H1 (cell line): ENCODE data around the gene NUTM2B. TPM values are rescaled to one million over a fixed set of nuclear protein-coding genes. Genes with fewer than 3 reads are reported as not detected.
"Not testable (repeated sequence)": the region's sequence is repeated elsewhere in the genome, so short reads cannot be mapped to it uniquely, and the experiment has no call there.

Experiments used
- CTCF ChIA-PET: fragments of 300-600 bp; sonication (Branson Sonifier 250); formaldehyde crosslinking; loops from one replicate; lab custom pipeline; 2021; ENCODE audit not compliant: partially characterized antibody; lab: Charles Lee
- POLR2A ChIA-PET: fragments of 300-600 bp; sonication (Branson Sonifier 250); formaldehyde crosslinking; loops from one replicate; lab custom pipeline; 2021; ENCODE audit warnings: inconsistent platforms; ENCODE audit not compliant: partially characterized antibody; lab: Charles Lee
- DNase-seq, 2 experiments: peaks; one replicate each; pipeline versions ENCODE4 v3.0.0 to v3.0.0-alpha.2; 2010 to 2022; ENCODE audit warnings: low spot score in 2 of 2, low read depth in 1 of 2, mixed read lengths in 1 of 2
- FAIRE-seq: peaks from 2 replicates; lab custom pipeline; 2011; peaks lifted over from hg19 to GRCh38; lab: Jason Lieb, UNC
- H2AFZ ChIP-seq: 2 replicates; pipeline ENCODE4 v1.8.1; 2012; ENCODE audit warnings: low read length, inconsistent platforms
- H2AK5ac ChIP-seq: 2 replicates; pipeline ENCODE4 v1.6.1; 2013; ENCODE audit warnings: low read depth, low read length
- H2BK120ac ChIP-seq: replicated peaks from 2 replicates; pipeline ENCODE3; 2013; ENCODE audit warnings: low read depth, low read length, inconsistent platforms
- H2BK12ac ChIP-seq: 2 replicates; pipeline ENCODE4 v1.6.1; 2013; ENCODE audit warnings: low read depth, low read length
- H2BK15ac ChIP-seq: 2 replicates; pipeline ENCODE4 v1.6.1; 2013; ENCODE audit warnings: low read length
- H2BK20ac ChIP-seq: 2 replicates; pipeline ENCODE4 v1.6.1; 2013; ENCODE audit warnings: low read length
- H2BK5ac ChIP-seq: 2 replicates; pipeline ENCODE4 v1.6.1; 2013; ENCODE audit warnings: low read depth, low read length
- H3K14ac ChIP-seq: 2 replicates; pipeline ENCODE4 v1.6.1; 2013; ENCODE audit warnings: inconsistent platforms; ENCODE audit not compliant: insufficient read length
- H3K18ac ChIP-seq: 2 replicates; pipeline ENCODE4 v1.6.1; 2013; ENCODE audit warnings: low read length; ENCODE audit errors: extremely low read depth
- H3K23ac ChIP-seq: 2 replicates; pipeline ENCODE4 v1.6.1; 2013; ENCODE audit warnings: inconsistent platforms; ENCODE audit not compliant: insufficient read length
- H3K23me2 ChIP-seq: 2 replicates; pipeline ENCODE4 v1.6.1; 2013; ENCODE audit warnings: low read depth, low read length
- H3K27ac ChIP-seq: 2 replicates; pipeline ENCODE4 v1.6.1; 2011; ENCODE audit warnings: low read depth, low read length, inconsistent platforms
- H3K27me3 ChIP-seq, 4 experiments: replicated peaks in 1 of 4; 1 replicate in 1 of 4; 2 replicates in 3 of 4; pipeline versions ENCODE4 v1.6.1 to v1.8.1; 2011 to 2013; ENCODE audit warnings: low read length in 3 of 4, mild to moderate bottlenecking in 3 of 4, inconsistent platforms in 2 of 4, mixed read lengths in 2 of 4, moderate library complexity in 1 of 4; ENCODE audit not compliant: control insufficient read depth in 3 of 4, insufficient read depth in 3 of 4; ENCODE audit errors: extremely low read depth in 1 of 4
- H3K36me3 ChIP-seq, 4 experiments: 2 replicates each; pipeline versions ENCODE4 v1.6.1 to v1.8.1; 2011 to 2013; ENCODE audit warnings: mild to moderate bottlenecking in 4 of 4, low read length in 3 of 4, moderate library complexity in 2 of 4, control low read depth in 1 of 4, inconsistent platforms in 1 of 4; ENCODE audit not compliant: insufficient read depth in 4 of 4, control insufficient read depth in 2 of 4
- H3K4ac ChIP-seq: replicated peaks from 2 replicates; pipeline ENCODE3; 2013; ENCODE audit warnings: low read length, low read depth, mixed read lengths, inconsistent platforms; ENCODE audit not compliant: insufficient read length
- H3K4me1 ChIP-seq, 4 experiments: replicated peaks in 1 of 4; 1 replicate in 1 of 4; 2 replicates in 3 of 4; pipeline versions ENCODE4 v1.6.1 to v1.8.1; 2011 to 2013; ENCODE audit warnings: low read length in 3 of 4, inconsistent platforms in 2 of 4, mixed read lengths in 1 of 4; ENCODE audit not compliant: insufficient read depth in 4 of 4, control insufficient read depth in 3 of 4
- H3K4me2 ChIP-seq, 2 experiments: 2 replicates each; pipeline versions ENCODE4 v1.6.1 to v1.8.1; 2011 to 2013; ENCODE audit warnings: low read depth in 2 of 2, low read length in 2 of 2, control low read depth in 1 of 2, inconsistent platforms in 1 of 2, mild to moderate bottlenecking in 1 of 2; ENCODE audit not compliant: insufficient read depth in 1 of 2
- H3K4me3 ChIP-seq, 4 experiments: fragments of 200-600, 300-600 bp in 1 of 4; sonication (generic), shearing (Covaris generic), sonication (Bioruptor Twin) in 1 of 4; 2 replicates each; pipeline versions ENCODE4 v1.5.1 to v1.8.1; 2011 to 2016; ENCODE audit warnings: low read length in 4 of 4, low read depth in 3 of 4, control low read depth in 2 of 4, inconsistent platforms in 2 of 4, mild to moderate bottlenecking in 2 of 4, mixed read lengths in 1 of 4, moderate library complexity in 1 of 4; ENCODE audit not compliant: insufficient read depth in 2 of 4; ENCODE audit errors: extremely low read depth in 1 of 4
- H3K56ac ChIP-seq: replicated peaks from 2 replicates; pipeline ENCODE3; 2013; ENCODE audit warnings: low read depth, mild to moderate bottlenecking, mixed read lengths, low read length, inconsistent platforms; ENCODE audit not compliant: insufficient read length
- H3K79me1 ChIP-seq: 2 replicates; pipeline ENCODE4 v1.6.1; 2013; ENCODE audit warnings: low read depth, low read length, control low read depth
- H3K79me2 ChIP-seq, 2 experiments: 2 replicates each; pipeline versions ENCODE4 v1.6.1 to v1.8.1; 2012 to 2013; ENCODE audit warnings: low read length in 2 of 2, mild to moderate bottlenecking in 2 of 2, inconsistent platforms in 1 of 2; ENCODE audit not compliant: insufficient read depth in 2 of 2, control insufficient read depth in 1 of 2
- H3K9ac ChIP-seq, 4 experiments: replicated peaks in 1 of 4; 1 replicate in 1 of 4; 2 replicates in 3 of 4; pipeline versions ENCODE4 v1.6.1 to v1.8.1; 2011 to 2013; ENCODE audit warnings: low read depth in 3 of 4, low read length in 3 of 4, control low read depth in 2 of 4, mild to moderate bottlenecking in 2 of 4, moderate library complexity in 2 of 4, inconsistent platforms in 1 of 4; ENCODE audit errors: extremely low read depth in 1 of 4
- H3K9me3 ChIP-seq, 2 experiments: 2 replicates each; pipeline versions ENCODE4 v1.6.1 to v1.8.1; 2012 to 2013; ENCODE audit warnings: mild to moderate bottlenecking in 2 of 2, moderate library complexity in 2 of 2, control low read depth in 1 of 2, inconsistent platforms in 1 of 2, low read depth in 1 of 2, low read length in 1 of 2, mixed read lengths in 1 of 2; ENCODE audit not compliant: insufficient read depth in 2 of 2
- H4K20me1 ChIP-seq, 2 experiments: replicated peaks in 1 of 2; 2 replicates each; pipeline versions ENCODE3 to v1.8.1; 2011 to 2013; ENCODE audit warnings: inconsistent platforms in 2 of 2, low read length in 2 of 2, mild to moderate bottlenecking in 1 of 2; ENCODE audit not compliant: insufficient read depth in 2 of 2, control insufficient read depth in 1 of 2
- H4K5ac ChIP-seq: 2 replicates; pipeline ENCODE4 v1.6.1; 2013; ENCODE audit warnings: low read length, low read depth, mixed read lengths, inconsistent platforms; ENCODE audit not compliant: insufficient read length
- H4K8ac ChIP-seq: 2 replicates; pipeline ENCODE4 v1.8.0; 2013; ENCODE audit warnings: mild to moderate bottlenecking, moderate library complexity, low read length, inconsistent platforms; ENCODE audit not compliant: insufficient read depth; ENCODE audit errors: extremely low read depth
- H4K91ac ChIP-seq: replicated peaks from 2 replicates; pipeline ENCODE3; 2013; ENCODE audit warnings: low read length, mixed read lengths, inconsistent platforms; ENCODE audit not compliant: insufficient read length
- WGBS, 2 experiments: shearing (Covaris generic) in 1 of 2; methylation state at CpG; one replicate each; pipeline versions ENCODE4 v1.1.6 to v1.1.7; 2013 to 2015; ENCODE audit warnings: low lambda C conversion rate in 2 of 2, mixed read lengths in 2 of 2, inconsistent platforms in 1 of 2, low coverage in 1 of 2, missing lambda C conversion rate in 1 of 2; ENCODE audit not compliant: insufficient replicate concordance in 2 of 2, insufficient coverage in 1 of 2, insufficient read length in 1 of 2; ENCODE audit errors: extremely low coverage in 1 of 2, missing lambda C conversion rate in 1 of 2; 5-methylcytosine and 5-hydroxymethylcytosine counted together
- polyA plus RNA-seq, 7 experiments: library from polyadenylated mRNA; depleted of rRNA in 3 of 7; stranded (reverse) in 5 of 7; unstranded in 2 of 7; fragments of >200 nt in 5 of 7; fragments of 200-250 nt in 2 of 7; gene quantifications; 1 replicate in 5 of 7; 2 replicates in 1 of 7; 4 replicates in 1 of 7; pipeline versions ENCODE4 v1.2.1 to v1.2.3, GENCODE V29; 2011 to 2013; ENCODE audit warnings: missing spikeins in 2 of 7, mixed read lengths in 2 of 7
- total RNA-seq: library from RNA; stranded (reverse); fragmentation: NEBNext Ultra II Directional; extraction: Animal tissue kit (Norgen Biotek cat#: 25700); gene quantifications from 2 replicates; pipeline ENCODE4 v1.2.1, GENCODE V29; 2021

NUTM2B gene
- total and polyA plus RNA-seq, 2 of the 8 experiments (the other 6 are each of a cell fraction or from before 2014, with no cell fraction given), result 0.17 to 0.20 TPM

DNA sequence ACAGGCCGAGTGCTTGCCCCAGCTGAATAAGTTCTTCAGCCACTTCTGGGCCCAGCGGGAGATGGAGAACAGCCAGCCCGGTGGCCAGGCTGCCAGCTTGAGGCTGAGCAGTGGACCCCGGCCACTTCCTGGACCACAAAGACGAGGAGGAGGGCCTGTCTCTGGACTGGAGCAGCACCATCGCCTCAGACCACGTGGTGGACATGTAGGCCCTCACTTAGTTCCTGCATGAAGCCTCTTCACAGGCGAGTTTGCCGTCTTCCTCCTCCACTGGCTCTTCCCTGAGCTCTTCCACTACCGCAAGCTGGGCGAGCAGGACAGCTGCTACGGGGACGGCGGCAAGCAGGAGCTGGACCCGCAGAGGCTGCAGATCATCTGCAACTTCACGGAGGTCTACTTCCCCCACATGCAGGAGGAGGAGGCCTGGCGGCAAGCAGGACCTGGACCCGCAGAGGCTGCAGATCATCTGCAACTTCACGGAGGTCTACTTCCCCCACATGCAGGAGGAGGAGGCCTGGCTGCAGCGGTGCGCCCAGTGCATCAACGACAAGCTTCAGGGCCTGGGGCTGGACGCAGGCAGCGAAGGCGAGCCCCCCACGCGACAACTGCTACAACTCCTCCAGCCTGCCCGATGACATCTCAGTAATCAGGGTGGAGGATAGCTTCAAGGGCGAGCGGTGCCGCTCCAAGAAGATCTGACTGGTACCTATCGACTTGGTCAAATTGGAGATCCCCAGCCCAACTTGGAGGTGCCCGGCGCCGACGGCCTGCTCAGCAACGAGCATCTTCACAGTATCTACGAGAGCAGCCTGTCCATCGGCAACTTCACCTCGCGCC, 18.9 kb upstream of the NUTM2B start:
- H4K5ac ChIP-seq, H4K91ac ChIP-seq: not testable (repeated sequence)

More for the DNA sequence above, 18.9 kb upstream of the NUTM2B start:
- FAIRE-seq, H2BK5ac ChIP-seq, POLR2A ChIA-PET, H3K27ac ChIP-seq, H3K14ac ChIP-seq, H3K4me2 ChIP-seq, H3K4ac ChIP-seq, H2BK12ac ChIP-seq, H3K9ac ChIP-seq, H2BK15ac ChIP-seq, H3K79me2 ChIP-seq, H3K56ac ChIP-seq, H3K79me1 ChIP-seq, H4K20me1 ChIP-seq, H2BK20ac ChIP-seq, H4K8ac ChIP-seq, H3K23ac ChIP-seq, H3K36me3 ChIP-seq, H3K18ac ChIP-seq, H2AK5ac ChIP-seq, H3K9me3 ChIP-seq, H3K27me3 ChIP-seq, H2AFZ ChIP-seq, H3K4me3 ChIP-seq, H3K4me1 ChIP-seq, H2BK120ac ChIP-seq, H3K23me2 ChIP-seq, DNase-seq: not testable (repeated sequence)
- WGBS, 2 experiments, result 93% methylated on average over 39 of the region's 41 CpGs; no CpG with 5 or more reads in 1 of the 2 experiments
- CTCF ChIA-PET, result interaction anchor here (1.1 to 1.2 kb wide), 2 partner anchors 122 to 132 kb away, joined by 3 to 4 read pairs; no protein-coding TSS in a partner anchor
